ENCODE results near the gene GORASP1. TPM values are rescaled to one million over a fixed set of nuclear protein-coding genes. Genes with fewer than 3 reads are reported as not detected.

GORASP1 gene
- total and polyA plus RNA-seq, 2 of the 13 experiments (the other 11 are each of a cell fraction or from before 2014, with no cell fraction given): 36.4 to 39.8 TPM

DNA sequence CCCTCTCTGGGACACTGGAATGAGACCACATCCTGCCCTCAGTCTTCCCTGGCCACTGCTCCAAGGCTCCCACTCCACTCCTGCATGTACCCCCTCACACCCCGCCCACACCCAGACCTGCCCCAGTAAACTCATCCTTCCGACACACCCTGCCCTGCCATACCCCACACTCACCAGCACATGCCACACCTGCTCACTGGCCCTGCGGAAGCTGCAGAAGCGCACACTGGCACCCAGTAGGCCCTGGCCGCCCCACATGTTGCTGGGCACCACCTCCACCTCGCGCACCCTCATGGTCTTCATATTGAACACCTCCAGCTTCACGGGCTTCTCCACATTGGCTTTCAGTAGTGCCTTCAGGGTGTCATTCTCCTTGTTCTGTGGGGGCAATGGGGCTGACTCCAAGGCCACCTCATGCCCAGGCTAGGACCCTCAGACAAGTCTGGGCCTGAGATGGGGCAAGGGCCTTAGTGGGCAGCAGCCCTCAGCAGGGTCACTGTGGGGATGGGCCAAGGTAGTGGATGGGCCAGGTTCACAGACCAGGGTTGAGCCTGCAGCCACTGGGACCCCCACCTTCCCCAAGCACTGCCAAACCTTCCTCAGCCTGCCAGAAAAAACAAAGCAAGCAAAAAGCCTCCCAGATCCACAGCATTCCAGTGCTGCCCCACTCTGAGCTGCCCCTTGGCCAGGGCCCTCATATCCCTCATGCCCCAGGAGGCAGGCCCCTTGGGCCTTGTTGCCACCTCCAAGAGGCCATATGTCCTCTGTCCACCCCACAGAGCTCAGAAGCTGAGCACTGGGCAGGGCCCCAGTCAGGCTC lies 4.7 kb downstream of the GORASP1 start:
- POLR2A ChIA-PET: no interaction called here
- intact Hi-C loops (cut with micrococcal nuclease; ENCODE audit: unreplicated experiment): no loop called here
- TF ChIP-seq, protein P1, sequence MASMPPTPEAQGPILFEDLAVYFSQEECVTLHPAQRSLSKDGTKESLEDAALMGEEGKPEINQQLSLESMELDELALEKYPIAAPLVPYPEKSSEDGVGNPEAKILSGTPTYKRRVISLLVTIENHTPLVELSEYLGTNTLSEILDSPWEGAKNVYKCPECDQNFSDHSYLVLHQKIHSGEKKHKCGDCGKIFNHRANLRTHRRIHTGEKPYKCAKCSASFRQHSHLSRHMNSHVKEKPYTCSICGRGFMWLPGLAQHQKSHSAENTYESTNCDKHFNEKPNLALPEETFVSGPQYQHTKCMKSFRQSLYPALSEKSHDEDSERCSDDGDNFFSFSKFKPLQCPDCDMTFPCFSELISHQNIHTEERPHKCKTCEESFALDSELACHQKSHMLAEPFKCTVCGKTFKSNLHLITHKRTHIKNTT (CRISPR knock-in tag; IDR thresholded peaks at IDR 0.05): no peak
- TF ChIP-seq CCAR2 (optimal IDR thresholded peaks at IDR 0.05; ENCODE audit: low read depth, low read length) (no peak), HMGA1 (CRISPR knock-in tag; conservative IDR thresholded peaks at IDR 0.05) (no peak), HMG20B (CRISPR knock-in tag; conservative IDR thresholded peaks at IDR 0.05) (no peak), ZFP41 (CRISPR knock-in tag; IDR thresholded peaks at IDR 0.05; ENCODE audit: borderline replicate concordance) (no peak), ZNF335 (CRISPR knock-in tag; IDR thresholded peaks at IDR 0.05) (no peak), ZNF274 (CRISPR knock-in tag; IDR thresholded peaks at IDR 0.05) (no peak), ZMYM4 (CRISPR knock-in tag; IDR thresholded peaks at IDR 0.05) (no peak), ZNF547 (CRISPR knock-in tag; IDR thresholded peaks at IDR 0.05) (no peak), ZNF317 (CRISPR knock-in tag; IDR thresholded peaks at IDR 0.05) (no peak), JDP2 (CRISPR knock-in tag; IDR thresholded peaks at IDR 0.05; ENCODE audit: borderline replicate concordance) (no peak)
- TF ChIP-seq, protein P2, sequence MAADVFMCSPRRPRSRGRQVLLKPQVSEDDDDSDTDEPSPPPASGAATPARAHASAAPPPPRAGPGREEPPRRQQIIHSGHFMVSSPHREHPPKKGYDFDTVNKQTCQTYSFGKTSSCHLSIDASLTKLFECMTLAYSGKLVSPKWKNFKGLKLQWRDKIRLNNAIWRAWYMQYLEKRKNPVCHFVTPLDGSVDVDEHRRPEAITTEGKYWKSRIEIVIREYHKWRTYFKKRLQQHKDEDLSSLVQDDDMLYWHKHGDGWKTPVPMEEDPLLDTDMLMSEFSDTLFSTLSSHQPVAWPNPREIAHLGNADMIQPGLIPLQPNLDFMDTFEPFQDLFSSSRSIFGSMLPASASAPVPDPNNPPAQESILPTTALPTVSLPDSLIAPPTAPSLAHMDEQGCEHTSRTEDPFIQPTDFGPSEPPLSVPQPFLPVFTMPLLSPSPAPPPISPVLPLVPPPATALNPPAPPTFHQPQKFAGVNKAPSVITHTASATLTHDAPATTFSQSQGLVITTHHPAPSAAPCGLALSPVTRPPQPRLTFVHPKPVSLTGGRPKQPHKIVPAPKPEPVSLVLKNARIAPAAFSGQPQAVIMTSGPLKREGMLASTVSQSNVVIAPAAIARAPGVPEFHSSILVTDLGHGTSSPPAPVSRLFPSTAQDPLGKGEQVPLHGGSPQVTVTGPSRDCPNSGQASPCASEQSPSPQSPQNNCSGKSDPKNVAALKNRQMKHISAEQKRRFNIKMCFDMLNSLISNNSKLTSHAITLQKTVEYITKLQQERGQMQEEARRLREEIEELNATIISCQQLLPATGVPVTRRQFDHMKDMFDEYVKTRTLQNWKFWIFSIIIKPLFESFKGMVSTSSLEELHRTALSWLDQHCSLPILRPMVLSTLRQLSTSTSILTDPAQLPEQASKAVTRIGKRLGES (CRISPR knock-in tag; IDR thresholded peaks at IDR 0.05; ENCODE audit: borderline replicate concordance): no peak
- TF ChIP-seq, protein P3, sequence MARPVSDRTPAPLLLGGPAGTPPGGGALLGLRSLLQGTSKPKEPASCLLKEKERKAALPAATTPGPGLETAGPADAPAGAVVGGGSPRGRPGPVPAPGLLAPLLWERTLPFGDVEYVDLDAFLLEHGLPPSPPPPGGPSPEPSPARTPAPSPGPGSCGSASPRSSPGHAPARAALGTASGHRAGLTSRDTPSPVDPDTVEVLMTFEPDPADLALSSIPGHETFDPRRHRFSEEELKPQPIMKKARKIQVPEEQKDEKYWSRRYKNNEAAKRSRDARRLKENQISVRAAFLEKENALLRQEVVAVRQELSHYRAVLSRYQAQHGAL (CRISPR knock-in tag; IDR thresholded peaks at IDR 0.05; ENCODE audit: not compliant biosample characterization): no peak
- TF ChIP-seq, protein P4, sequence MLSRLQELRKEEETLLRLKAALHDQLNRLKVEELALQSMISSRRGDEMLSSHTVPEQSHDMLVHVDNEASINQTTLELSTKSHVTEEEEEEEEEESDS (CRISPR knock-in tag; IDR thresholded peaks at IDR 0.05; ENCODE audit: borderline replicate concordance): no peak
- TF ChIP-seq, protein P5, sequence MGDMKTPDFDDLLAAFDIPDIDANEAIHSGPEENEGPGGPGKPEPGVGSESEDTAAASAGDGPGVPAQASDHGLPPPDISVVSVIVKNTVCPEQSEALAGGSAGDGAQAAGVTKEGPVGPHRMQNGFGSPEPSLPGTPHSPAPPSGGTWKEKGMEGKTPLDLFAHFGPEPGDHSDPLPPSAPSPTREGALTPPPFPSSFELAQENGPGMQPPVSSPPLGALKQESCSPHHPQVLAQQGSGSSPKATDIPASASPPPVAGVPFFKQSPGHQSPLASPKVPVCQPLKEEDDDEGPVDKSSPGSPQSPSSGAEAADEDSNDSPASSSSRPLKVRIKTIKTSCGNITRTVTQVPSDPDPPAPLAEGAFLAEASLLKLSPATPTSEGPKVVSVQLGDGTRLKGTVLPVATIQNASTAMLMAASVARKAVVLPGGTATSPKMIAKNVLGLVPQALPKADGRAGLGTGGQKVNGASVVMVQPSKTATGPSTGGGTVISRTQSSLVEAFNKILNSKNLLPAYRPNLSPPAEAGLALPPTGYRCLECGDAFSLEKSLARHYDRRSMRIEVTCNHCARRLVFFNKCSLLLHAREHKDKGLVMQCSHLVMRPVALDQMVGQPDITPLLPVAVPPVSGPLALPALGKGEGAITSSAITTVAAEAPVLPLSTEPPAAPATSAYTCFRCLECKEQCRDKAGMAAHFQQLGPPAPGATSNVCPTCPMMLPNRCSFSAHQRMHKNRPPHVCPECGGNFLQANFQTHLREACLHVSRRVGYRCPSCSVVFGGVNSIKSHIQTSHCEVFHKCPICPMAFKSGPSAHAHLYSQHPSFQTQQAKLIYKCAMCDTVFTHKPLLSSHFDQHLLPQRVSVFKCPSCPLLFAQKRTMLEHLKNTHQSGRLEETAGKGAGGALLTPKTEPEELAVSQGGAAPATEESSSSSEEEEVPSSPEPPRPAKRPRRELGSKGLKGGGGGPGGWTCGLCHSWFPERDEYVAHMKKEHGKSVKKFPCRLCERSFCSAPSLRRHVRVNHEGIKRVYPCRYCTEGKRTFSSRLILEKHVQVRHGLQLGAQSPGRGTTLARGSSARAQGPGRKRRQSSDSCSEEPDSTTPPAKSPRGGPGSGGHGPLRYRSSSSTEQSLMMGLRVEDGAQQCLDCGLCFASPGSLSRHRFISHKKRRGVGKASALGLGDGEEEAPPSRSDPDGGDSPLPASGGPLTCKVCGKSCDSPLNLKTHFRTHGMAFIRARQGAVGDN (CRISPR knock-in tag; IDR thresholded peaks at IDR 0.05): no peak

More for the DNA sequence above, 4.7 kb downstream of the GORASP1 start:
- no peak for DNase-seq (ENCODE audit: low spot score)
- Histone ChIP-seq H3K4me3 (replicated peaks in 1 of 3; ENCODE audit: insufficient read depth in 1 of 3, low read depth in 2 of 3, low read length in 3 of 3) (no peak overlapping the region), H3K9ac (ENCODE audit: insufficient read depth, low read depth, low read length) (no peak overlapping the region), H3K4me2 (ENCODE audit: low read depth, low read length) (no peak overlapping the region), H3K27ac (ENCODE audit: extremely low read length, insufficient read depth, low read length) (no peak overlapping the region), H3K9me3 (ENCODE audit: low read length) (no peaks in the 10 kb centered on the region), H3K36me3 (replicated peaks in 1 of 2; ENCODE audit: control insufficient read depth in 1 of 2, insufficient read depth in 2 of 2, low read length in 2 of 2) (peaks cover 8 to 33% of the 10 kb centered on the region in 2 experiments), H2AFZ (ENCODE audit: low read length) (no peak overlapping the region), H3K27me3 (ENCODE audit: control insufficient read depth in 1 of 2, insufficient read depth in 2 of 2, low read length in 2 of 2) (no peaks in the 10 kb centered on the region; a peak in 1 of 5 replicates), H4K20me1 (ENCODE audit: insufficient read depth, low read length) (no peaks in the 10 kb centered on the region), H3K79me2 (ENCODE audit: insufficient read depth, low read length) (peaks cover 20% of the 10 kb centered on the region), H3K4me1 (ENCODE audit: insufficient read depth, low read length) (peaks cover 26% of the 10 kb centered on the region)
- no peak for FAIRE-seq
- WGBS (ENCODE audit: low lambda C conversion rate): 96% methylated on average over 8 of the region's 8 CpGs
- BruUV-seq (replicated peaks): no TSS peak
- ATAC-seq: no peak
- in situ Hi-C loops (cut with HindIII; ENCODE audit: extremely low pct_ligation_motif_present, low pct_unique_long_range_greater_than_20kb): no loop called here
- CTCF ChIA-PET (ENCODE audit: low intra/inter-chr PET ratio, low total read pairs): interaction anchor here (1.4 kb wide), 1 partner anchor 78 kb away, joined by 3 read pairs; no protein-coding TSS in a partner anchor
